ENCODE results near the gene KNOP1.
"Not testable (repeated sequence)": the region's sequence is repeated elsewhere in the genome, so short reads cannot be mapped to it uniquely, and the experiment has no call there.

Gene KNOP1

DNA sequence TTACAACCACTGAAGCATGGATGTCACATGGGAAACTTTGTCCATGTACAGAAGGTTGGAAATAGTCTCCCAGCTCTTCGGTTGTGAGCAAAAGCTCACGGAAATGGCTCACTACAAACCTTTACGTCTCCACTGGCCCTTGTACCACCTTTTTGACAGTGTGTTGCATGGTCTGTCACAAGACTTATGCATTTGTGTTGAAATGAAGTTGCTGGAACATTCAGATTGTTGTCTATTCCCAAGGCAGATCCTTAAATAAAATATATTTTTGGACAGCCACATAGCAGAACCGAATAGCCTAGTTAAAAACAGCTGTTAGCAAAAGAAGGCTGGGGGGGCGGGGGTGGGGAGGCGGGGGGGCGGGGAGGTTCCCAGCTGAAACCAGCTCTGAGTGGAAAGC, 39.2 kb downstream of the KNOP1 start:
- Histone ChIP-seq H3K27me3 (ENCODE audit: control insufficient read depth, insufficient read depth, low read length) (no peaks in the 10 kb centered on the region), H3K9me3 (ENCODE audit: control insufficient read depth, insufficient read depth, low read depth, low read length) (no peaks in the 10 kb centered on the region), H3K4me3 (ENCODE audit: low read depth, low read length) (no peak overlapping the region), H3K27ac (ENCODE audit: low read depth, low read length) (no peak overlapping the region), H3K9ac (ENCODE audit: low read length) (no peak overlapping the region), H3K4me1 (ENCODE audit: control insufficient read depth, insufficient read depth, low read length) (no peaks in the 10 kb centered on the region), H3K36me3 (ENCODE audit: control insufficient read depth, insufficient read depth, low read length) (peaks cover 33% of the 10 kb centered on the region)

DNA sequence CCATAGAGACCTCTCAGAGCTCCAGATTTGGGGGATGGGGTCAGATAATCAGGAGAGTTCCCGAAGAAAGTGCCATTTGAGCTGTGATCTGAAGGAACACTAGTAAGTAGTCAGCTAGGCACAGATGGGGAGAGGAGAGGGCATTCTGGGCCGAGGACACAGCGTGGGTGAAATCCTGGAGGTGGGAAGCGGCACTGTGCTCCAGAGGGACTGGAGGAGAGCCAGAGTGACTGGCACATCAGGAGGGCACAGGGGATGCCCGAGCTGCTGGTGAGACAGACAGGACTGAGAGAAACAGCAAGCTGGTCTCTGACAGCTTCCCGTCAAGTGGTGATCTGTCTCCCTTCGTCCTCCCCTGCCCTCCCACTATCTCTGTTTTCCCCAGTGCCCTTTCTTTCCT, 40.6 kb downstream of the KNOP1 start:
- no peak overlapping the region for H3K4me3 ChIP-seq (ENCODE audit: low read depth, low read length)
- H3K27me3 ChIP-seq (ENCODE audit: control insufficient read depth, insufficient read depth, low read length) = no peaks in the 10 kb centered on the region
- peaks cover 20% of the 10 kb centered on the region for H3K36me3 ChIP-seq (ENCODE audit: control insufficient read depth, insufficient read depth, low read length)
- no peak overlapping the region for H3K9ac ChIP-seq (ENCODE audit: low read length)
- no peaks in the 10 kb centered on the region for H3K4me1 ChIP-seq (ENCODE audit: control insufficient read depth, insufficient read depth, low read length)
- H3K9me3 ChIP-seq (ENCODE audit: control insufficient read depth, insufficient read depth, low read depth, low read length) = no peaks in the 10 kb centered on the region
- H3K27ac ChIP-seq (ENCODE audit: low read depth, low read length) = no peak overlapping the region

- H3K9ac ChIP-seq (ENCODE audit: low read length) = no peak overlapping the region
- no peaks in the 10 kb centered on the region for H3K4me1 ChIP-seq (ENCODE audit: control insufficient read depth, insufficient read depth, low read length)
- H3K36me3 ChIP-seq (ENCODE audit: control insufficient read depth, insufficient read depth, low read length) = peaks cover 27% of the 10 kb centered on the region
- H3K27me3 ChIP-seq (ENCODE audit: control insufficient read depth, insufficient read depth, low read length) = no peaks in the 10 kb centered on the region
- H3K4me3 ChIP-seq (ENCODE audit: low read depth, low read length) = no peak overlapping the region
- no peaks in the 10 kb centered on the region for H3K9me3 ChIP-seq (ENCODE audit: control insufficient read depth, insufficient read depth, low read depth, low read length)
- H3K27ac ChIP-seq (ENCODE audit: low read depth, low read length) = no peak overlapping the region
Observed at GRCh38 chr16:19674485-19674884, 43.5 kb downstream of the KNOP1 start.

- no peak overlapping the region for H3K4me3 ChIP-seq (ENCODE audit: low read depth, low read length)
- no peak overlapping the region for H3K27ac ChIP-seq (ENCODE audit: low read depth, low read length)
- H3K27me3 ChIP-seq (ENCODE audit: control insufficient read depth, insufficient read depth, low read length) = no peaks in the 10 kb centered on the region
- peaks cover 36% of the 10 kb centered on the region for H3K36me3 ChIP-seq (ENCODE audit: control insufficient read depth, insufficient read depth, low read length)
- H3K4me1 ChIP-seq (ENCODE audit: control insufficient read depth, insufficient read depth, low read length) = no peaks in the 10 kb centered on the region
- no peaks in the 10 kb centered on the region for H3K9me3 ChIP-seq (ENCODE audit: control insufficient read depth, insufficient read depth, low read depth, low read length)
- H3K9ac ChIP-seq (ENCODE audit: low read length) = no peak overlapping the region
Observed at GRCh38 chr16:19672378-19672777, 45.6 kb downstream of the KNOP1 start.

- H3K27me3 ChIP-seq (ENCODE audit: control insufficient read depth, insufficient read depth, low read length) = no peaks in the 10 kb centered on the region
- H3K9ac ChIP-seq (ENCODE audit: low read length) = no peak overlapping the region
- no peak overlapping the region for H3K4me3 ChIP-seq (ENCODE audit: low read depth, low read length)
- no peak overlapping the region for H3K27ac ChIP-seq (ENCODE audit: low read depth, low read length)
- peaks cover 2% of the 10 kb centered on the region; the same call in 1 of the 2 replicates for H3K9me3 ChIP-seq (ENCODE audit: control insufficient read depth, insufficient read depth, low read depth, low read length)
- H3K36me3 ChIP-seq (ENCODE audit: control insufficient read depth, insufficient read depth, low read length) = peaks cover 23% of the 10 kb centered on the region
- H3K4me1 ChIP-seq (ENCODE audit: control insufficient read depth, insufficient read depth, low read length) = peaks cover 7% of the 10 kb centered on the region
Observed at GRCh38 chr16:19666477-19666876, 51.5 kb downstream of the KNOP1 start.

DNA sequence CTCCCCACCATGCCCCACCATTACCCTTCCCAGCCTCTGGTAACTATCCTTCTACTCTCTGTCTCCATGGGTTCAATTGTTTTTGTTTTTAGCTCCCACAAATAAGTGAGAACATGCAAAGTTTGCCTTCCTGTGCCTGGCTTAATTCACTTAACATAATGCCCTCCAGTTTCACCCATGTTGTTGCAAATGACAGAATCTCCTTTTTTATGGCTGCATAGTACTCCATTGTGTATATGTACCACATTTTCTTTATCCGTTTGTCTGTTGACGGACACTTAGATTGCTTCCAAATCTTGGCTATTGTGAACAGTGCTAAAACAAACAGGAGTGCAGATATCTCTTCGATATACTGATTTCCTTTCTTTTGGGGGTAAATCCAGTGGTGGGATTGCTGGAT, 52.7 kb downstream of the KNOP1 start:
- H3K9ac ChIP-seq (ENCODE audit: low read length); H3K4me3 ChIP-seq (ENCODE audit: low read depth, low read length); H3K9me3 ChIP-seq (ENCODE audit: control insufficient read depth, insufficient read depth, low read depth, low read length); H3K4me1 ChIP-seq (ENCODE audit: control insufficient read depth, insufficient read depth, low read length); H3K27me3 ChIP-seq (ENCODE audit: control insufficient read depth, insufficient read depth, low read length); H3K27ac ChIP-seq (ENCODE audit: low read depth, low read length): not testable (repeated sequence)
- H3K36me3 ChIP-seq (ENCODE audit: control insufficient read depth, insufficient read depth, low read length) = peaks cover 18% of the 10 kb centered on the region

GRCh38 chr16:19664166-19664565, 53.9 kb downstream of the KNOP1 start:
- H3K4me3 ChIP-seq (ENCODE audit: low read depth, low read length) = no peak overlapping the region
- H3K36me3 ChIP-seq (ENCODE audit: control insufficient read depth, insufficient read depth, low read length) = peaks cover 11% of the 10 kb centered on the region; the same call in 1 of the 2 replicates
- no peak overlapping the region for H3K9ac ChIP-seq (ENCODE audit: low read length)
- peaks cover 10% of the 10 kb centered on the region for H3K4me1 ChIP-seq (ENCODE audit: control insufficient read depth, insufficient read depth, low read length)
- no peak overlapping the region for H3K27ac ChIP-seq (ENCODE audit: low read depth, low read length)
- H3K27me3 ChIP-seq (ENCODE audit: control insufficient read depth, insufficient read depth, low read length) = no peaks in the 10 kb centered on the region
- H3K9me3 ChIP-seq (ENCODE audit: control insufficient read depth, insufficient read depth, low read depth, low read length) = peaks cover 2% of the 10 kb centered on the region; the same call in 1 of the 2 replicates

GRCh38 chr16:19662351-19662750, 55.7 kb downstream of the KNOP1 start:
- Histone ChIP-seq H3K27ac (ENCODE audit: low read depth, low read length) (no peak overlapping the region), H3K9ac (ENCODE audit: low read length) (no peak overlapping the region), H3K27me3 (ENCODE audit: control insufficient read depth, insufficient read depth, low read length) (no peaks in the 10 kb centered on the region), H3K4me1 (ENCODE audit: control insufficient read depth, insufficient read depth, low read length) (peaks cover 10% of the 10 kb centered on the region), H3K9me3 (ENCODE audit: control insufficient read depth, insufficient read depth, low read depth, low read length) (peaks cover 2% of the 10 kb centered on the region; the same call in 1 of the 2 replicates), H3K4me3 (ENCODE audit: low read depth, low read length) (peak overlapping the region; percentile 2; the same call in 1 of the 2 replicates), H3K36me3 (ENCODE audit: control insufficient read depth, insufficient read depth, low read length) (peaks cover 15% of the 10 kb centered on the region)

DNA sequence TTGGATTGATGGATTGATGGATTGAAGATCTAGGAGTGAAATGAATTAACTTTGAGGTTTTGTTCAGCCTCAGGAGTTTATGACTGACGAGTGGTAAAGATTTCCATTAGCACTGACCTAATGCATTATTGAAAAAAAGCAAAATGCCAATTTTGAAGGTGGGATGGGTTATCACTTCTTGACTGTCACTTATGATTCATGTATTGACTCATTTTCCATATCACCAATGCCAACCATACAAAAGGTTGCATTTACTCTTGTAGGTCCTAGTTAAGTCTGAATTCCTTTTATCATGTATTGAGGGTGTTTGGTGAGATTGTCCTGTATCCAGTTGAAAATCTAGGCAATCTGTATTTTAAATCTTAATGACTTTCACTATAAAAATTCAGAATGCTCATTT, 57.6 kb downstream of the KNOP1 start:
- H3K4me3 ChIP-seq (ENCODE audit: low read depth, low read length) = no peak overlapping the region
- H3K36me3 ChIP-seq (ENCODE audit: control insufficient read depth, insufficient read depth, low read length) = peaks cover 23% of the 10 kb centered on the region
- H3K27me3 ChIP-seq (ENCODE audit: control insufficient read depth, insufficient read depth, low read length) = no peaks in the 10 kb centered on the region
- H3K9me3 ChIP-seq (ENCODE audit: control insufficient read depth, insufficient read depth, low read depth, low read length) = peaks cover 2% of the 10 kb centered on the region; the same call in 1 of the 2 replicates
- H3K4me1 ChIP-seq (ENCODE audit: control insufficient read depth, insufficient read depth, low read length) = peaks cover 10% of the 10 kb centered on the region; the same call in 1 of the 2 replicates
- H3K27ac ChIP-seq (ENCODE audit: low read depth, low read length) = no peak overlapping the region
- H3K9ac ChIP-seq (ENCODE audit: low read length) = no peak overlapping the region

DNA sequence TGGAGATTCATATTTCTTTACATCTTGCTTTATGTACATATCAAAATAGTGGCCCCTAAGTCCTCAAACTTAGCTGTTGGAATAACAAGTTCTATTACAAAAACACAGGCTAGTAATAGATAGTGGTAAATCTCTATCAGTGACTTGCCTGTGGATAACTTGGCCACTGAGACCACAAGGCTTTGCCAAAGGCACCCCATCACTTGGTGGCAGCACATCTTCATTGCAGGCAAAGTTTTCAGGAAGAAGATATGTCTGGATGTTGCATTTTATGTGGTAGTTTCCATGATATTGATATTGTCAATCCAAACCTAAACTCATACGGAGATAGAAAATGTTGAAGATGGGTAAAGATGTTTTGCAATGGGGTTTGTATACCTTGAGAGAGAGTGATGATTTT, 58.5 kb downstream of the KNOP1 start:
- Histone ChIP-seq H3K27ac (ENCODE audit: low read depth, low read length) (no peak overlapping the region), H3K9me3 (ENCODE audit: control insufficient read depth, insufficient read depth, low read depth, low read length) (peaks cover 2% of the 10 kb centered on the region; the same call in 1 of the 2 replicates), H3K9ac (ENCODE audit: low read length) (no peak overlapping the region), H3K4me3 (ENCODE audit: low read depth, low read length) (no peak overlapping the region), H3K4me1 (ENCODE audit: control insufficient read depth, insufficient read depth, low read length) (peaks cover 10% of the 10 kb centered on the region; the same call in 1 of the 2 replicates), H3K36me3 (ENCODE audit: control insufficient read depth, insufficient read depth, low read length) (peaks cover 25% of the 10 kb centered on the region), H3K27me3 (ENCODE audit: control insufficient read depth, insufficient read depth, low read length) (no peaks in the 10 kb centered on the region)

DNA sequence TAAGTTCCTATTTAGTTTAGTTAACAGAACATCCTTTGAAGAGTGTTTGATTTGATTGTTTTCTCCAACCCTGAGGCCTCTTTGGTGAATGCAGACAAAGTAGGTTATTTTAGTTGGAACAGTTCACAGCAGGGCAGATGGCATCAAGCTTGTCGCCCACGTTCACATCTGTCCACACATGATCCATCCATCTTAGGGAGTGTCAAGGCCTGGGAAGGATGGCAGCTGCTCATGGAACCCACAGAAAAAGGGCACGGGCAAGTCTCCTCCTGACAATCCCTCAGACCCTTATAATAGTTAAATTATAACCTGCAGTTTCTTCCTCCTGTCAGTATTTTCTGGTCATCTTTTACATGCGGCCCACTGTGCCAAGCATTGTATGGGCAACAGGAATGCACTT, 60.2 kb downstream of the KNOP1 start:
- Histone ChIP-seq H3K9me3 (ENCODE audit: control insufficient read depth, insufficient read depth, low read depth, low read length) (peaks cover 2% of the 10 kb centered on the region; the same call in 1 of the 2 replicates), H3K27me3 (ENCODE audit: control insufficient read depth, insufficient read depth, low read length) (no peaks in the 10 kb centered on the region), H3K9ac (ENCODE audit: low read length) (no peak overlapping the region), H3K4me1 (ENCODE audit: control insufficient read depth, insufficient read depth, low read length) (peaks cover 10% of the 10 kb centered on the region; the same call in 1 of the 2 replicates), H3K27ac (ENCODE audit: low read depth, low read length) (no peak overlapping the region), H3K36me3 (ENCODE audit: control insufficient read depth, insufficient read depth, low read length) (peaks cover 42% of the 10 kb centered on the region), H3K4me3 (ENCODE audit: low read depth, low read length) (no peak overlapping the region)
